Measurements from ENCODE around the gene ASS1.

ASS1 gene

DNA sequence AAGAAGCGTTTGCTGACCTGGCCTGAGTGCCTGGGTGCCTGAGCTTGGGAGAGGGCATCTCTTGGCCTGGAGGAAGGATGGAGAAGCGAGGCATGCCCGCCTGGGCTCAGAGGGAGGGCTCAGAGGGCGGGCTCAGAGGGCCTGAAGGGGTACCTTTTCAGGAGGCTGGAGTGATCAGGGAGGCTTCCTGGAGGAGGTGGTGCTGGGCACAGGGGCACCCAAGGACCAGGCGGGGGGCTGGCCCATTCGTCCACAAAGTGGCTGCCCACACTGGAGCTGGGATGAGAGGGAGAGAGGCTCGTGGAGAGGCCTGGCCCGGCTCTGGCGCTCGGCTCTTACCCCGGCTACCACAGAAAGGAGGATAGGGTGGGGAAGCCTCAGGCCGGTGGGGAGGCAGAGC lies 32.8 kb downstream of the ASS1 start:
- DNase-seq = no peak

DNA sequence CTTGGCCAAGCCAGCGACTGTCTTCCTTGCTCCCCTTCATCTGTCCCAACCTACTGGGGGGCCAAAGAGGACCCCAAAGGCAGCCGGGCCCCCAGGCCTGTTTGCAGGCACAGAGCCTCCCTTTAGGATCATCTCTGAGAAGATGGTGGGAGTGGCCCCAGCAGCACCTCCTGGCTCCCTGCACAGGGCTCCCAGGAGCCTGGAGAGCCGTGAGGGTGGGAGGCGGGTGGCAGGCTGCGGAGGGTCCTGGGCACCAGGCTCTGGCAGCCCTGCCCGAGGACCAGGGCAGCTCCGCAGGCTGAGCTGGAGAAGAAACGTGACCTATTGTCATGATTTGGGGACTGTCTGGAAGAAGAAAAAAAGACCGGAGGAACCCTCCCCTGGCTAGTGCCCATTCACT lies 33.4 kb downstream of the ASS1 start:
- no peak for DNase-seq

DNA sequence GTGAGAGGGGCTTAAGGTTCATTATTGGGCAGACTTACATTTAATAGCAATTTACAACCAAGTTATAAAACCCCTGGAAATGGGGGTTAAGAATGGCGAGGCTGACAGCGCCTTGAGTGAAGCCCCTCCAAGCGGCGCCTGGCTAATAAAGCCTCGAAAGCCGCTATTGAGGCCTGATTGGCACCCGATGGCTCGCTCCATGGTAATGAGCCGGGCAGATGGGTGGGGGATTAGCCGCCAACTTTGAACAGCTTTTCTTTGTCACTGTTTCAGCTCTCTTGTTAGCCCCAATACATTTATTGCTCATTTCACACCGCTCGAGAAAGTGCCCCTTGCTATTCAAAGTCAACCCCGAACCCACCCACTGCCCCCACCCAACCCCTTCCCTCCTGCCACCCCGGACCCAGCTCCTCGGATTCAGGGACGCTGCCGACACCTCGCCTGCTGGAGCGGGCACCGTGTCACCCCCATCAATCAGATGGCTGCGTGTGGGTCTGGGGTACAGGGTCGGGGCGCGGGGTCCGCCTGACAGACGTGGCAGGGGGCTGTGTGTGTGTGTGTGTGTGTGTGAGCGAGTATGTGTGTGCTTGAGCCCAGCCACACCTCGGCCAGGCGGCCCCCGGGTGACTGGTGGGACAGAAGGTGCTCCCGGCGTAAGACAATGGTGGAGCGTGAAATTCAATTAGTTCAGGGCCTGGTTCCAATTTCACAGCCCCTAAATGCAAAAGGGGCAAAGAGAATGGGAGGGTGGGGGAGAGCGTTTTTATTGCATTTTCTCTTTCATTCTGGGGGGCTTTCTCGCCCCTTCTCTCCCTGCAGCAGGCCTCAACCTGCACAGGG lies 34.2 kb downstream of the ASS1 start:
- no peak for DNase-seq

DNA sequence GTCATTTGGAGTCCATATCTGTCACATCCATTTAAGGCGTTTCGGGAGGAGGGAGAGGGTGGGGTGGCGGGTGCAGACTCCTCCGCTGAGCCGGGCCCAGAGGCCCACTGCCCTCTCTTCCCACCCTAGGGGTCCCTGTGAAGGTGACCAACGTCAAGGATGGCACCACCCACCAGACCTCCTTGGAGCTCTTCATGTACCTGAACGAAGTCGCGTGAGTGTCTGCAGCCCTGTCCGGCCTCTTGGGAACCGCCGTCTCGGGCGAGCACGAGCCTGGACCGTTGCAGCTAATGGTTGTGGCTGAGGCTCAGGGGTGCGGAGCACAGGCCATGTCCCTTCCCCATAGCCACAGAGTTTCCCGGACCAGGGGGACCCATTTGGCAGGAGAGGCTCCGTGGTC lies 34.8 kb downstream of the ASS1 start:
- DNase-seq = no peak

DNA sequence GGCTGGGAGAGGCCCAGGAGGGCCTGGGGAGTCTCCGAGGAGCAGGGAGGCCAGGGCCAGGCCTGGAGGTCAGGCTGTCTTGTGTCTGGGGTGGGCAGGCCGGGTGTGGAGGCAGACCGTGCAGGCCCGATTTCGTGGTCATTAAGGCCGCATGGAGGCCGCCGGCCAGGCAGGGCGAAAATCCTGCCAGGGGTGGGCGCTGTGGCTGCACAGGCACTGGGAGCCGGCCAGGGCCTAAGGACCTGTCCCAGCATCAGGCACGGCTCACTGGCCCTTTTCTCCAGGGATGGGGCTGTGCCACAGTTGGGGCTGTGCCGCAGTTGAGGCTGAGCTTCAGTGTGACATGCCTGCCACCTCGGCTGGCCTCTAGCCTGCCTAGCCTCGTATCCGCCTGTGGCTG lies 35.9 kb downstream of the ASS1 start:
- no peak for DNase-seq

DNA sequence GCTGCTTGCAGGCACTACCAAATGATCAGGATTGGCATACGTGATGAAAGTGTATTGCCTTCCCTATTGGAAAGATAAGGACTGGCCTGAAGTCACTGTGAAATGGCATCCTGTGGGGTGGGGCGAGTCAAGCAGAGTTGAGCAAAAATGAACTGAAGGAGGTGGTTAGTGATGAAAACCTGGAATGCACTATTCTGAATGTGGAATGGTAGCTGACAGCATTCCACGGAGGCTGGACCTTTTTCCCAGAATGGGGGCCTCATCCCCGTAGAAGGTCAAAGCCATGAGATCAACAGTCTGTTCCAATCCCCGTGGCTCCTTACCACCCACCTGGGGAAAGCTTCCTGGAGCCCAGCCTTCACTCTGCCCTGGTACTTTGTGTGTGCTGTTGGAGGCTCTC lies 37.7 kb downstream of the ASS1 start:
- no peak for DNase-seq

DNA sequence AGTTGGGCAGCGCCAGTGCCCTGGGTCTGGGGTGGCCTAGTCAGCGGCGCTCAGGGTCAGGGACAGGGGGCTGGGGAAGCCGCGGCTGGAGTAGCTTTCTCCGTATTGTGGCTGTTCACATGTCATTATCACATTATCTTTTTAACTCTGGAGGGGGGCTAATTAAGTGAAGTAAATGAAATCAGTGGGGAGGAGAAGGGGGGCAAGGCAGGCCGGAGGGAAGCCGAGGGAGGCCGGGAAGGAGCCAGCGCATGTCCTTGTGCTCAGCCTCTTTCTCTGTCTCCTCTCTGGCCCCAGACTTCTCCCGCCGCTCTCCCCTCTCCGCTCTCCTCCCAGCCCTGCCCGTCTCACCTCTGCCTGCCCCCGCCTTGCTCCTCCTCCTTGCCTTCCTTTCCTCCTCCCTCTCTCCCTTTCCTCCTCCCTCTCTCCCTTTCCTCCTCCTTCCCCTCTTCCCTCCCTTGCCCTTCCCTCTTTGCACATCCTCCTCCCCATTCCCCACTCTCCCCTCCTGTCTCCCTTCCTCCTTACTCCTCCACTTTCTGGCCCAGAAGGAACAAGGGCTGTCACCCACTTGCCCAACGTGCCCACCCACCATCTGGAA lies 38.7 kb downstream of the ASS1 start:
- no peak for DNase-seq

DNA sequence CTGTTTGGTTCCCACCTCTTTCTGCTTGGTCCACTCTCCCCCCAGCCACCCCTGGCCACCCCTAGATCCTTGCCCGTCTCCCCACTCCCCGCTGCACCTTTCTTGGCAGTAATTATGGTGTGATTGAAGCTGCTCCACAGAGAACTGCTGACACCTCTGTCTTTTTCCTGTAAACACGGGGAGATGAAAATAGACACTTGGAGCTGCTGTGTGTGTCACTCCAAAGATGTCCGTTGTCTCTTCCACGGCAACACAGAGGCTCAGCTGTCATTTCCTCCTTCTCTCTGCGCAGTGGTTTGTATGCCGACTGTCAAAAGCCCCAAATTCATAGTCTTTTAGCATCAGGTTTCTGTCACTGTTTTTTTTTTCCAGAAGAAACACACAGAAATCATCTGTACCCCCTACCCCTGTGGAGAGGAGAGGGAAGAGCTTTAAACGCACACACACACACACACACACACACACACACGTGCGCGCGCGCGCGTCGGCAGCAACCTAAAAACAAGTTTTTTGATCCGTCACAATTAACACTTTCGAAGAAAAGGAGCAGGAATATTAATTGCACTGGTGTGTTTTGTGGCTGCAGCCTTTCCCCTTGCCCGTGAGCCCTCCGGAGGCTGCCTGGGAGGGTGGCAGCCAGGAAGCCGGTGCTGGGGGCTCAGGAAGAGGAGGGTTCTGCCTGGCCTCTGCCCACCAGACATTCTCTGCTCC lies 39.8 kb downstream of the ASS1 start:
- DNase-seq = no peak

DNA sequence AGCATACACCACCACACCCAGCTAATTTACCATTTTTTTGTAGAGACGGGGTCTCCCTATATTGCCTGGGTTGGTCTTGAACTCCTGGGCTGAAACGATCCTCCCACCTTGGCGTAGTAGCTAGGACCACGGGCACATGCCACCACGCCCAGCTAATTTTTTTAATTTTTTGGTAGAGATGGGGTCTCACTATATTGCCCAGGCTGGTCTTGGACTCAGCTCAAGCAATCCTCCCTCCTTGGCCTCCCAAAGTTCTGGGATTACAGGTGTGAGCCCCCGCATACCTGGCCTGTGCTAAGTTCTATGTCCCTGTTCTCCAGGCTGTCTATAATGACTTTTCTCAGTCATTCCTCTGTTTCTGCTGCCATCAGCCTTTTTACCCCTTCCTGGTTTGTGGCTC lies 41.3 kb downstream of the ASS1 start:
- no peak for DNase-seq

DNA sequence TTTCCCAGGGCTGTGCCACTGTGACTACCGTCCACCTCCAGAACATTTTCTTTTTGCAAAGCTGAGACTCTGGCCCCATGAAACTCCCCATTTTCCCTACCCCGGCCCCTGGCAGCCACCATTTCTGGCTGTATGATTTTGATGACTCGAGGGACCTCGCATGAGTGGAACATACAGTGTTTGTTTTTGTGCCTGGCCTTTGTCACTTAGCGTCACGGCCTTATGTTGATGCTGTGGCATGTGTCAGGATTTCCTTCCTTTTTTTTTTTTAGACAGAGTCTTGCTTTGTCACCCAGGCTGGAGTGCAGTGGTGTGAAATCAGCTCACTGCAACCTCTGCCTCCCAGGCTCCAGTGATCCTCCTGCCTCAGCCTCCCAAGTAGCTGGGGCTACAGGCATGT lies 42.7 kb downstream of the ASS1 start:
- DNase-seq = no peak

DNA sequence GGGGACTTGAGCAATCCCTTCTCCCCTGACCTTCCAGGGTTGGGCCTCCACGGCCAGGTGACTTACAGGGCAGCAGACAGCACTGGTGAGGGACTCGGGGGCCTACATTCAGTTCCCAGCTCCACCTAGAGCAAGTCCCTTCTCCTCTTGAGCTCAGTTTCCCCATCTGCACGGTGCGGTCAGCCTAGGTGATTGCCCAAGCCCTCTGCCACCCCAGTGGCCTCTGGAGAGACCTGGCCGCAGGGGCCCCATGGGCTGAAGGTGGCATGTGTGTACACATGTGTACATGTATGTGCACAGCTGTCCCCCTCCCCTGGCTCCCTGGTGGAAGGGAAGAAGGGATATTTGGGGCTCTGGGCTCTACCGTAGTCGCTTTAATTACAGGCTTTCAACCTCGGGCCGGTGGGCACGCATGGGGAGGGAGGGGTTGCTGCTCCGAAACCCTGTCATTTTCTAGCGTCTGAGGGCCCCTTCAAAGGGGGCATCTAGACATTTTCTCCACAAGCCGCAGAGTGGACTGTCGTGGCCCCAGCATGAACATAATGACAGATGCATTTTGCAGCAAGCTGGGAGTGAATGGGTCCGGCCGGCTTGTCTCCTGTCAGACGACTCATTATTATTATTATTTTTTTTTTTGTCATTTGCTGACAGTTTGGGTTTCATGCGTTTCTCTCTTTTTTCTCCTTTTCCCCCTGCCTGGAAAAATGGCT lies 44.0 kb downstream of the ASS1 start:
- no peak for DNase-seq

DNA sequence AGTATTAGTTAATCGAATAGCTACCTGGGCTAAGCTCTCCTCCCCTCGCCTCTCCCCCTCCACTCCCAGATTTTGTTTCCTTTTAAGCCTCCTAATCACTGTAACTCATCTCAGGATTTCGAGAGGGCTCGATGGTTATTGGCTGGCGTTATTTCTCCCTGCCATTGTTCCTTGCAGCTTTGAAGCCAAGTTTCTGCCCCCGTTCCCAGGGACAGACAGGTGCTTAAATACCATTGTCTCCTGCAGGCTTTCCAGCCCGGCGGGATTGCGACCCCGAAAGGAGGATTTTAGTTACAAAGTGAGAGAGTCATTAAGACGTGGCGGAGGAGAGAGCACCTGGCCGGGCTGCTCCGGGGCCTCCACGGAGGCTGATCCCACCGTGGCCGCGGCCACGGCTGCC lies 46.2 kb downstream of the ASS1 start:
- DNase-seq = no peak

DNA sequence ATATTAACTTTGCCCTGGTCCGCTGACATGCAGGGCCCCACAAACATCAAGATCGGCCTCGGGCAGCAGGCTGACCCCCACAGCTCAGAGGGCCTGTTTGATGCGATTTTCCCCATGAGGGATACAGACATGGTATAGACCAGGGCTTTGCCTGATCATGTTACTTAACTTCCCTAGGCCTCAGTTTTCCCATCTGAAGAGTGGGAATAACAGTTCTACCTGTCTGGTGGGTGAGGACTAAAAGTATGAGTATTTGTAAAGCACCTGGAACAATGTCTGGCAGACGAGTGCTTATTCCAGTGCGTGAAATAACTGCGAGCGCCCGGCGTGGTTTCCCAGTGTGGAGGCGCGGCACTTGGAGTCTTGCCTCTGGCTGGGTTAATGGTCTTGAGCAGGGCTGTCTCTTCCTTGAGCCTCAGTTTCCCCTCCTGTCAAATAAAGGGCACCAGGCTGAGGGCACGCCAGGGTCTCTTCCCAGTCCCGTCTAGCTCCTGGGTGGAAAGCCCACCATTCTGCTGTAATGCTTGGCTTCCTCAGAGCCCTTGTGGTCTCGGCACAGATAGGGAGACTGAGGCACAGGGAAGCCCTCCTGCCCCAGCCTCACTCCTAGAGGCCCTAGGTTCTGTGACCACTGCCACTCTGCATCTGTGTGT lies 47.2 kb downstream of the ASS1 start:
- no peak for DNase-seq

DNA sequence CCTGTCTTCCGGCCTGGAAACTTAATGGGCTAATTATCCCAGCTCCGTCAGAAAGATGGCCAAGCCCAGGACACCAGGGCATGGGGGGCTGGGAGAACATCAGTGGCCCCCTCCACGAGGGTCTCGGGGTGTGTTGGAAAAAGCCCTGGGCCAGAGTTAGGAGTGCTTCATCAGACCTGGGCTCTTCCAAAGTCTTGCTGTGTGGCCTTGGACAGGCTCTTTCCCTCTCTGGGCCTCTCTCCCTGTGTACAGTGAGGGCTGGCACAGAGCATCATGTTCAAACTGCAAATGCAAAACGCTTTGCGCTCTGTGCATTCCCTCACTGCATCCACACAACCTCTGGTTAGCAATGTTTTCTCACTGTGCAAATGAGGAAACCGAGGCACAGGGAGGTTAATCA lies 48.3 kb downstream of the ASS1 start:
- DNase-seq = no peak

DNA sequence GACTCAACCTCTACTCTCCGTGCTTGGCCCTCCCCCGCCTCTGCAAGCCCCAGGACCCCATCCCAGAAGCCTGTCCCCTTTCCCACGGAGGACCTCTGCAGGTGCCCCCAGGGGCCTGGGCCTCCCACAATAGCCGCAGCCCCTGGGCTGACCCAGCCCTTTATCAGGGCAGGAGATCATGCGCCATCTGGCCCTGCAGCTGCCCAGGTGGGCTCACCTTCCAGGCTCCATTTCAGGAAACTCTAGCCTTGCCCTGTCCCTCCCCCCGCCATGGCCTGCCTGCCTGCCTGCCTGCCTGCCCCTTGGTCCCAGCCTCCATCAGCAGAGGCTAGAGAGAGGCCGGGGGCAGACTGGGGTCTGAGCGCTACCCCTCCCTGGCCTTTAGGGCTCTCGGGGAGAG lies 48.7 kb downstream of the ASS1 start:
- DNase-seq = no peak

DNA sequence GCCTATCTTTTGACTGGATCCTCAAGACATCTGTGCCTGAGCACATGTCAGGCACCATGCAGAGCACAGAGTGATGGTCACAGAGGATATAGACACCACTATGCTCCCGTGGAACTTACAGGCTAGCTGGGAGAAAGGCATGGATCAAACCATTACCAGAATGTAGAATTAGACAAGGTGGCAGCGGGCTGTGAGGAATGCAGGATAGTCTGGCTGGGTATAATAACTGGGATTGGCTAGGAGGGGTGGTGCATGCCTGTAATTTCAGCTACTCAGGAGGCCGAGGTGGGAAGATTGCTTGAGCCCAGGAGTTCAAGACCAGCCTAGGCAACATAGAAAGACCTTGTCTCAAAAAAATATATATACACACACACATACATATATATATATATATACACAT lies 50.3 kb downstream of the ASS1 start:
- DNase-seq = no peak

DNA sequence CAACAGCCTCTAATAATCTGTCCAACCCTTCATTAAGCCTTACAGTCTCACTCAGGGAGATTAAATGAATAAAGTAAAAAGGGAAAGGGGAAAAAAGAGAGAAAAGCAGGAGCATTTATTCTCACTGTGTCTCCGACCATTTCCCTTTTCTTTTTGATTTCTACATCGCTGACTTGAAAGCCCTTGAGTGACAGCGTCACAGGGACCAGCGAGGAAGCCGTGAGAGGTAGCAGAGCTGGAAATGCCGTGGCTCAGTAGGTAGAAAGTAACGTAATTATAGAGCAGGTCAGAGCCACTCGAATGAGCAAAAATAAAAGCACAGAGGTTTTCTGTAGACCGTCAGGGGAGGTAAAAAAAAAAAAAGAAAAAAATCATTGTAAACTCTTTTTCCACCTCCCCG lies 52.4 kb downstream of the ASS1 start:
- DNase-seq = no peak

DNA sequence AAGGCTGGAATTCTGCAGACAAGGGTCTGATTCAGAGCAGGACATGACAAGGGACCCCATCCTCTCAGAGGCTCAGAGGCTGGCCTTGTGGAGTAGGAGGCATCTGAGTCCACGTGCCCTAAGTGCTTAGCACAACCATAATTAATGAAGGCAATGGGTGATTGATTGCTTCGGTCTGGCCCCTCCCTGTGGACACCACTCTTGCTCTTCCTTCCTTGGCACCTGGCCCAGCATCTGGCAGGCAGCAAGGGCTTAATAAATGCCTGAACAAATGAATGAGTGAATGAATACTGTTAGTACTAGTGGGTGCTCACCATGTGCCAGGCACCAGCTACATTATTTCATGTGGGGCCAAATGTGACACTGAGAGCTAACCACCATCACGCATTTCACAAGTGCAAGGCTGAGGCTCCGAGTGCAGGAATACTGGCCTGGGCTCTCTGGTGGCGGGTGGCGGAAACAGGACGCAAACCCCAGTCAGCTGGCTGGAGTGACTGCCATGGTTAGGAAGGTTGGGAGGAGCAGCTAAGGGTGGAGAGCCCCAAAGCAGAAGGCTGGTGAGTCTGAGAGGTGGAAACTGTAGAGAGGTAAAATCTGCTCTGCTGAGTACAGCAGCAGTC lies 53.6 kb downstream of the ASS1 start:
- no peak for DNase-seq

DNA sequence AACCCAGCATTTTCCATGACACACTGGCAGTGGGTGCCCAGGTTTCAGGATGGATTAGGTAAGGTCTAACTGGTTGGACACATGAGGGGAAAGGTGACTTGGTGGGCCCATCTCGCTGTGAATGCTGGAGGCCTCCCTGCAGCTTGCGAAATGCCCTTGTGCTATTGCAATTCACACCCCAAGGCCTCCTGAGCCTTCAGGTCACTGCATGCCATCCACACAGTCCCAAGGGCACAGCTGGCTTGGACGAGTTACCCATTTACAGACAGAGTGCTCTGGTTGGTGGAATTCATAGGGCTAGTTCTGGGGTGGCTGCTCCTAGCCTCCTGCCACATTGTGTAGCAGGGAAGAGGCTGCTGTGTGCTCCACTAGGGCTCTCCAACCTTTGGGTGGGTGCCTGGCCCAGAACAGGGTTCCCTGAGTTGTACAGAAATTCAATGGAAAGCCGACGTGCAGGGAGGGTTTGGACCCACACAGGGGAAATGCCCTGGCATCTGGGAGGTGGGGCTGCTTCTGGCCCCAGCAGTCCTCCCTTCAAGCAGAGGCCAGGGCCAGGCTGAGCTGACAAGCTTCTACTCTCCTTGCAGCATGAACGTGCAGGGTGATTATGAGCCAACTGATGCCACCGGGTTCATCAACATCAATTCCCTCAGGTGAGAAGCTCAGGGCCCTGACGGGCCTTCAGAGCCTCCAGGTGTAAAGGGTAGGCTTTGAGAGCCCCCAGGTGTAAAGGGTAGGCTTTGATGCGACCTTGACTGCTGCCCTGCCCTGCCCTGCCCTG lies 54.3 kb downstream of the ASS1 start:
- no peak for DNase-seq

DNA sequence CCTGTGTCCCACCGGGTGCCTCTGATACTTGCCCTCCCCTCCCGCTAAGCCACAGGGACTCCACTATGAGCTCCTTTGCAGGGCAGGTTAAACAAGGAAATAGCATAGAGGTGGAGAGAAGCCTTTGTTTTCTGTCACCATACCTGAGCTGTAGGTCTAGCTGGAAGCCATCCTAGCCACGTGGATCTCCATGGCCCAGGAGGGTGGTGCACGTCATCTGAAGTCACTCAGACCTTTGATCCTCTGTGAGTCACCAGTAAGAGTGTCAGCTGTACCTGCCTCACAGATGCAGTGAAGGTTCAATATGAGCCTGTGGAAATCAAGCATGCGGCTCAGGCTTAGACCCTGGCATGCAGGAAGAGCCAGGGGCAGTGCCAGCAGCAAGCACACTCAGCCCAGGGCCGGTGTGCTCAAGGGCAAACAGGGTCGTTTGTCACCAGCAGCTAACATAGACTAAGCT lies 55.1 kb downstream of the ASS1 start:
- DNase-seq = no peak

DNA sequence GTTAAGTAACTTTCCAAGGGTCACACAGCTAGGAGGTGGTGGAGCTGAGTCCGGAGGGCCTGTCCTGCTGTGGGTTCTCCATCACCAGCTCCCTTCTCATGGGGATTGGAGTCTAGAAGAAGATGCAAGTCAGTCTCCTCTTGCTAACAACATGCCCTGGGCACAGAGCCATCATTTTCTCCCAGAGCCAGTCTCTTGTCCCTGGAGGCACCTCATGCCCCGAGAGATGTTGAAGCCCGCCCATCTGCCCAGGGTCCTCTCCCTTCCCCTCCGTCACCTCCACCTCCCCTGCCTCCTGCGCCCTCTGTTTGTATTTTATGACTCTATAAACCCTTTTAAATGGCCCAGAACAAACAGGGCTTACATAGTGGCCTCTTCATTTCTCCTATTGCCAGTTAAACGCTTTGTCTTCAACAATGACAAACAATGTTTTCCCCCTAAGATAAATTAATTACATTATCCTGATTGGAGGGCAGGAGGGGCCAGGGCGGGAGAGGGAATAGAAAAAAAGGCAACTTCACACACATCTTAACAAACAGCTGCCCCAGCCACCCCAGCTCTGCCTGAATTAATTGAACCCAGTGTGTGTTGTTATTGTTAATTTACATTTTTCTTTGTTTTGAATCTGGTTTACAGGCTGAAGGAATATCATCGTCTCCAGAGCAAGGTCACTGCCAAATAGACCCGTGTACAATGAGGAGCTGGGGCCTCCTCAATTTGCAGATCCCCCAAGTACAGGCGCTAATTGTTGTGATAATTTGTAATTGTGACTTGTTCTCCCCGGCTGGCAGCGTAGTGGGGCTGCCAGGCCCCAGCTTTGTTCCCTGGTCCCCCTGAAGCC lies 55.8 kb downstream of the ASS1 start:
- no peak for DNase-seq

All from CD4-positive, alpha-beta T cell treated with Interferon alpha-2 for 1 hour (primary cell).